Esophagus squamous epithelium (tissue), 4 donors: Measurements from ENCODE around the gene FGGY.

Experiments
- CTCF ChIP-seq, 6 experiments: fragments of 450-650 bp in 4 of 6; fragments of 200-600 bp in 2 of 6; sonication (generic) in 2 of 6; IDR thresholded peaks; one replicate each; pipeline ENCODE4 v1.5.1; 2016 to 2019; ENCODE audit warnings: antibody characterized with exemption in 6 of 6, mild to moderate bottlenecking in 4 of 6, moderate library complexity in 4 of 6
- POLR2A ChIP-seq, 4 donors: fragments of 450-650 bp; IDR thresholded peaks; one replicate each; pipeline ENCODE4 v1.6.1; 2017; ENCODE audit warnings: antibody characterized with exemption in 4 of 4, mild to moderate bottlenecking in 4 of 4, moderate library complexity in 3 of 4

GRCh38 chr1:59541891-59542290 lies 245.0 kb downstream of the FGGY start:
- TF ChIP-seq CTCF (IDR thresholded peaks at IDR 0.05) (no peak), POLR2A (IDR thresholded peaks at IDR 0.05) (no peak)
